ENCODE results near the gene GAS7. TPM values are rescaled to one million over a fixed set of nuclear protein-coding genes. Genes with fewer than 3 reads are reported as not detected.
A peak's percentile ranks its signal among the peaks of the same experiment; 100 is the strongest.
"Not testable (repeated sequence)": the region's sequence is repeated elsewhere in the genome, so short reads cannot be mapped to it uniquely, and the experiment has no call there.

GAS7 gene
- total and polyA plus RNA-seq, 9 donors = 7.1 to 48.0 (median 24.2) TPM

GRCh38 chr17:10010752-10011151, 187.7 kb downstream of the GAS7 start:
- Histone ChIP-seq H3K27me3 (no peaks in the 10 kb centered on the region), H3K4me1 (ENCODE audit: insufficient read depth) (peaks cover 17% of the 10 kb centered on the region), H3K27ac (no peak overlapping the region), H3K4me3 (no peak overlapping the region), H3K9me3 (no peaks in the 10 kb centered on the region), H3K36me3 (no peaks in the 10 kb centered on the region)
- no peak for TF ChIP-seq EP300 (IDR thresholded peaks at IDR 0.05)
- no peak for TF ChIP-seq POLR2A (IDR thresholded peaks at IDR 0.05)
- TF ChIP-seq CTCF (IDR thresholded peaks at IDR 0.05) = no peak
- intact Hi-C loops (cut with DNase I) = no loop called here
- WGBS, 3 donors = 26 to 46% (median 27%) methylated on average over 2 of the region's 2 CpGs
- DNase-seq = no peak

- H3K36me3 ChIP-seq = no peaks in the 10 kb centered on the region
- H3K9me3 ChIP-seq = no peaks in the 10 kb centered on the region
- TF ChIP-seq POLR2A (IDR thresholded peaks at IDR 0.05) (no peak), CTCF (IDR thresholded peaks at IDR 0.05) (no peak)
- WGBS, 3 donors = 68 to 73% (median 70%) methylated on average over 7 of the region's 7 CpGs
- H3K27ac ChIP-seq = no peak overlapping the region
- H3K27me3 ChIP-seq = no peaks in the 10 kb centered on the region
- intact Hi-C loops (cut with DNase I) = no loop called here
- no peak for DNase-seq
- H3K4me1 ChIP-seq (ENCODE audit: insufficient read depth) = peaks cover 6% of the 10 kb centered on the region
- no peak overlapping the region for H3K4me3 ChIP-seq
Observed at GRCh38 chr17:10003705-10004104, 194.7 kb downstream of the GAS7 start.

DNA sequence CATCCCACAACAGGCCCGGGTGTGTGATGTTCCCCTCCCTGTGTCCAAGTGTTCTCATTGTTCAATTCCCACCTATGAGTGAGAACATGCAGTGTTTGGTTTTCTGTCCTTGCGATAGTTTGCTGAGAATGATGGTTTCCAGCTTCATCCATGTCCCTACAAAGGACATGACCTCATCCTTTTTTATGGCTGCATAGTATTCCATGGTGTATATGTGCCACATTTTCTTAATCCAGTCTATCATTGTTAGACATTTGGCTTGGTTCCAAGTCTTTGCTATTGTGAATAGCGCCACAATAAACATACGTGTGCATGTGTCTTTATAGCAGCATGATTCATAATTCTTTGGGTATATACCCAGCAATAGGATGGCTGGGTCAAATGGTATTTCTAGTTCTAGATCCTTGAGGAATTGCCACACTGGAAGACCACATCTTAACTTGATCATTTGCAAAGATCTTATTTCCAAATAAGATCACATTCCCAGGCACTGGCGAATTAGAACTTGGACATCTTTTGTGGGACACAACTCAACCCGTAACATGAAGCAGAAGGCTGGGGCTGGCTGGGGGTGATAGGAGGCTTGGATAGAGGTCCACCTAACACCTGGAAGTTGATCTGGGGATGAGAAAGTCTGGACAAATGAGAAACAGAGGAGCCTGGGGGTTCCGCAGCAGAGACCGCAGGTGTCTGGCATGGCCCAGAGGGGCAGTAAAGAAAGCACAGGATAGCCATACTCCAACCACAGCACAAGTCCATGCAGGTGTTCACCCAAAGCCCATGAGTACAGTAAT, 195.6 kb downstream of the GAS7 start:
- H3K4me3 ChIP-seq; H3K36me3 ChIP-seq; H3K4me1 ChIP-seq (ENCODE audit: insufficient read depth); intact Hi-C loops (cut with DNase I); H3K27me3 ChIP-seq; H3K27ac ChIP-seq; H3K9me3 ChIP-seq; DNase-seq: not testable (repeated sequence)
- WGBS, 3 donors = 88 to 93% (median 91%) methylated on average over 8 of the region's 8 CpGs

DNA sequence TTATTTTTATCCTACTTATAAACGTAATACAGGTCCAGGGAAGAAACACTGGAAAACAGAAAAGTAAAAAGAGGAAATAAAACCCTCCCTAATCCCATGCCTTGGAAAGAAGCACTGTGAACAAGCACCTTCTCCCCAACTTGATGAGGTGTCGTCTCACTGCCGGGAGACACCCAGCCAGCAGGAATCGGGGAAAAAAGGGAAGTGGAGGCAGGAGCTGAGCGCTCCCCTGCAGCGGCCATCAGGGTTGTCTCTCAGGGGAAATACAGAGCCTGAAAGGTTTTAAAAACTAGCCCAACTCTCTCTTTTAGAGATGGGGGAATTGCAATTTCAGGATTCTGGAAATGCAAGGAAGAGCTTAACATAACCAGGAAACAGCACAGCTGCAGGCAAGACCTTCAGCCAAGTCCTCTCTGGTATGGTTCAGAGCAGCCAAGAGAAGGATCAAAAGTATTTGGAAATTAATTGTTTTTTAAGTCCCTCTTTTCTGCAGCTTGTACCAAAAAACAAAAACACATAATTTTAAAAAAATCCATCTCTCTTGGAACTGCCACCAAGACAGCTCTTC, 197.0 kb downstream of the GAS7 start:
- Histone ChIP-seq H3K27ac (no peak overlapping the region), H3K4me1 (ENCODE audit: insufficient read depth) (peaks cover 6% of the 10 kb centered on the region), H3K9me3 (no peaks in the 10 kb centered on the region)

More for the DNA sequence above, 197.0 kb downstream of the GAS7 start:
- peak in 1 of 5 donors; percentile 35 for DNase-seq
- intact Hi-C loops (cut with DNase I) = no loop called here
- WGBS, 3 donors = 30 to 41% (median 32%) methylated on average over 6 of the region's 6 CpGs
- Histone ChIP-seq H3K36me3 (no peaks in the 10 kb centered on the region), H3K4me3 (no peak overlapping the region), H3K27me3 (no peaks in the 10 kb centered on the region)
- no peak for TF ChIP-seq CTCF (IDR thresholded peaks at IDR 0.05)
- TF ChIP-seq POLR2A (IDR thresholded peaks at IDR 0.05) = no peak
- no peak for TF ChIP-seq EP300 (IDR thresholded peaks at IDR 0.05)
